H54 (cell line): ENCODE measurements around the gene ANXA3.

Source experiments
- DNase-seq: peaks from one replicate; pipeline ENCODE4 v3.0.0; 2011; ENCODE audit warnings: low spot score, mixed read lengths; ENCODE audit not compliant: insufficient read length
- FAIRE-seq: peaks from 3 replicates; lab custom pipeline; 2011; peaks lifted over from hg19 to GRCh38; lab: Jason Lieb, UNC
- POLR2A ChIP-seq: IDR thresholded peaks from 2 replicates; pipeline ENCODE4 v1.6.1; 2011; ENCODE audit warnings: low read depth, mild to moderate bottlenecking, low read length

The ANXA3 gene

DNA sequence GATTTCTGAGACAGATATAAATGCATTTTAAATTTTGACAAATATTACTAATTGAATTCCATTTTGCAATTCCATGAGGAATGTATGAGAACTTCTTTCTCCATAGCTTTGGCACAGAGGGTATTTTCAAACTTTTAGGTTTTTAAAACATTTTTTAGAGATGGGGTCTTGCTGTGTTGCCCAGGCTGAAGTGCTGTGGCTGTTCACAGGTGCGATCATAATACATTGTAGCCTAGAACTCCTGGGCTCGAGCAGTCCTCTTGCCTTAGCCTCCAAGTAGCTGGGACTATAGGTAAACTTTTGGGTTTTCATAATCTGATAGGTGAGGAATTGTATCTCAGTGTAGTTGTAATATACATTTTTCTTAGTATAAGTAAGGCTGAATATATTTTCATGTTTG is 53.4 kb downstream of the ANXA3 start:
- no peak for FAIRE-seq
- DNase-seq: no peak
- TF ChIP-seq POLR2A: no peak

- TF ChIP-seq POLR2A: no peak
- DNase-seq (no peak), FAIRE-seq (no peak)
These were observed 54.5 kb downstream of the ANXA3 start for GRCh38 chr4:78606035-78606434.

GRCh38 chr4:78606530-78607095 is 55.0 kb downstream of the ANXA3 start:
- no peak for DNase-seq
- no peak for TF ChIP-seq POLR2A
- no peak for FAIRE-seq

GRCh38 chr4:78608684-78609083 is 57.1 kb downstream of the ANXA3 start:
- no peak for TF ChIP-seq POLR2A
- FAIRE-seq (no peak), DNase-seq (no peak)

- FAIRE-seq (no peak), DNase-seq (no peak)
- TF ChIP-seq POLR2A: no peak
These were observed 58.0 kb downstream of the ANXA3 start for GRCh38 chr4:78609580-78609979.

DNA sequence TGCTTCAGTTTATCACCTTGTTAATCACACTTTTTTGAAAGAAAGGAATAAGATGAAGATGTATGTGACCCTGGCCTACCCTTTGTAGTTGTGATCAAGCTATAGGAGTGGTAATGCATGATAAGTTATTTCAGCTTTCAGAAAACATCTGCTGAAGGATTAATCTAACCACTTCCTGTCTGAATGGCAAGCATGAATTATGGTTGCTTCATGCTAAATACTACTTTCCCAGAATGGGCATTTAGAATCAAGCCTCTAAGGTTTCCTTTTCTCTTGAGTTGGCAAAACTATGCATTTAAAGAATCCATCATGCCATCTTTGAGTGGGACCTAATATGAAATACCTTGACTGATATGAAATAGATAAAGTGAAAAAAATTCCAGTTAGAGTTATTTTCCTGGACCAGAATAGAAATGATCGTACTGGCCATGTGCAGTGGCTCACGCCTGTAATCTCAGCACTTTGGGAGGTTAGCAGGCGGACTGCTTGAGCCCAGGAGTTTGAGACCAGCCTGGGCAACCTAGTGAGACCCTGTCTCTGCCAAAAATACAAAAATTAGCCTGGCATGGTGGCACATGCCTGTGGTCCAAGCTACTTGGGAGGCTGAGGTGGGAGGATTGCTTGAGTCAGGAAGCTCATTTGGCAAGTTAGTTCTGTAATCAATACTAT is 59.1 kb downstream of the ANXA3 start:
- FAIRE-seq (peak; percentile 38), DNase-seq (no peak)
- TF ChIP-seq POLR2A: no peak

DNA sequence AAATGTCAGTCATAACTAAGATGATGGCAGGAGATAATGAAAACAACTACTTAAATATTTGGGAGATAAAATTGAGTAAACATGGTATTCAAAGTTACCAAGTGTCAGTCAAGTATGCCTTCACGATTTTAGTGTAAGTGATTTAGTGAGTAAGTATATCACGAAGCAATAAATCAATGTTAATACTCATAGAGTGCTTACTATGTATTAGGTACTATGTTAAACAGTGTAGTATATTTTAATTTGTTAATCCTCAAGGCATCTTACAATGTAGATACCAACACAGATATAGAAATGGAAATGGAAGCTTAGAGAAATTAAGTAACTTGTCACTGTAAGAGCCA is 59.6 kb downstream of the ANXA3 start:
- DNase-seq: no peak
- no peak for FAIRE-seq
- no peak for TF ChIP-seq POLR2A

- FAIRE-seq: no peak
- no peak for TF ChIP-seq POLR2A
- DNase-seq: no peak
These were observed 61.0 kb downstream of the ANXA3 start for GRCh38 chr4:78612398-78613178.

DNA sequence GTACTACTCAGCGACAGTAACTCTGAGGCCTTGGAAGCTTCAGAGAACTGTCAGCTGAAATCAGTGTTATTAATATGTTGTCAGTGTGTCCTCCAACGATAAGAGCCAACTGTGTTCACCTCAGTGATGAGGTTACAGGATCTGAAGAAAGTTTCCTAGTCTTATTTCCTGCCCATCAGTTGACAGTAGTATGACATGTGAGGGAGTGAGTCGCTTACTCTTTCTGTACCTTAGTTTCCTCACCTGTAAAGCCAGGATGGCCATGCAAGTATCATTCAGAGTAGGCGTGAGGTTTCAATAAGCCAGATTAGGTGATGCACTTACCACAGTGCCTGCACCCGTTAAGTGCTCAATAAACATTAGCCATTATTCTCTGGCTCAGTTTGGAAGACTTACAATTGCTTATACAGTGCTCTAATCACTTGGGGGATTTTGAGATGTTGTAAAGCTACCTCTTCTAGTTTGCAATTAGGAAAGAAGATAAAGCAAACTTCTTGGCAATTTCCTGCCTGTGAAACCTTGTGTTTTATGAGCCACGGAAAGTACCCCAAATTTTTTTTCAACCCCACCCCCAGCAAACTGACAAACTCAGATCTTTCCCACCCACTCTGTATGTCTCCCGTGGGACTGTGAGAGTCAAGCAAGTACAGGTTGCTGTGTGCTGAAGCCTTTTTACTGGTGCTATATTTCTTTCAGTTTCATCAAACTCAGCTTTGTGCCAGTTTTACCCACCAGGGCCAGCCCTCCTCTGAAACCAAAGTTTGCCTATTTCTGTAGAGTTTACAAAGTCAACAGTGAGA is 62.2 kb downstream of the ANXA3 start:
- FAIRE-seq (no peak), DNase-seq (no peak)
- no peak for TF ChIP-seq POLR2A

DNA sequence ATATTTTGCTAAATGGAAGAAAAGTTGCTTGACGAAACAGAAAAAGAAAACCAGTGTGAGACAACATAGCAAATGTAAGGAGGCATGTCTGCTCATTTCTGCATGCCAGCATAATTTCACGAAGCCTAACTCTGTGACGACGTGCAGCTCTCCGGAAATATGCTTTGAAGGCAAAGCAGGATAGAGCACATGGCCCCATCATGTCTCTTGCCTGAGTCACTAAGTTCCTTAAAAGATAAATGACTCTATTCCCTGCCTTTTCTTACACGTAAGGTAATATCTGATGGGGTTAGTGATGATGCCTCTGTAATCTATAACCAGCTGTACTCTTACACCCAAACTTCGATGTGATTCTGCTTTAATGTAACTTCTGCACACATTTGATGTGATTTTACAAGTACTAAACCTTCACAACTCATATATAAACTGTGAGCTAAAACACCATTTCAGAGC is 64.5 kb downstream of the ANXA3 start:
- DNase-seq (no peak), FAIRE-seq (no peak)
- no peak for TF ChIP-seq POLR2A

DNA sequence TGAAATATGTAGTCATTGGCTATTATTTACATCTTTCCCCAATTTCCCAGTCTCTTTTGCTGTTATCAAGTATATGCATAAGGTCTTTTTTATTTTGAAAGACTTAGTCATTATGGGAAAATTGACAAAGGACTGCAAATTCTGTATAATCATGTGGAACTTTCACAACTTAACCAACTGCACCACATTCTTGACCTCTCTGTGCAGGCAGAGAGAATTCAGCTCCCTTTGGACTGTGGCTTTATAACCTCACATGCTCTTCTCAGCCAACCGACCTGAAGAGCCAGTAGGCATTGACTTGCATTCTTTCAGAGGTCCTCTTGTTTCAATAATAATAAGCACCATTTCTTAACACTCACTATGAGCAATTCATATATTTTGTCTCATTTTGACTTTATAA is 66.9 kb downstream of the ANXA3 start:
- no peak for FAIRE-seq
- no peak for TF ChIP-seq POLR2A
- no peak for DNase-seq

GRCh38 chr4:78621395-78621794 is 69.8 kb downstream of the ANXA3 start:
- DNase-seq: no peak
- no peak for FAIRE-seq
- TF ChIP-seq POLR2A: no peak

GRCh38 chr4:78622253-78622979 is 70.8 kb downstream of the ANXA3 start:
- FAIRE-seq (peak; percentile 23), DNase-seq (peak; percentile 10)
- TF ChIP-seq POLR2A: no peak
